GM12865 (cell line): ENCODE data around the gene CA4.

Source experiments
- DNase-seq: peaks from one replicate; pipeline ENCODE4 v3.0.0; 2010; ENCODE audit warnings: low read depth
- H3K4me3 ChIP-seq: 2 replicates; pipeline ENCODE4 v1.5.1; 2011; ENCODE audit warnings: mild to moderate bottlenecking, low read depth, low read length, control low read depth
- TF ChIP-seq, protein P1 (sequence below): IDR thresholded peaks from 2 replicates; pipeline ENCODE4 v1.5.1; 2011; ENCODE audit warnings: low read length, control low read depth, low read depth, inconsistent platforms; ENCODE audit not compliant: insufficient read depth; ENCODE audit errors: missing control alignments

CA4 gene

DNA sequence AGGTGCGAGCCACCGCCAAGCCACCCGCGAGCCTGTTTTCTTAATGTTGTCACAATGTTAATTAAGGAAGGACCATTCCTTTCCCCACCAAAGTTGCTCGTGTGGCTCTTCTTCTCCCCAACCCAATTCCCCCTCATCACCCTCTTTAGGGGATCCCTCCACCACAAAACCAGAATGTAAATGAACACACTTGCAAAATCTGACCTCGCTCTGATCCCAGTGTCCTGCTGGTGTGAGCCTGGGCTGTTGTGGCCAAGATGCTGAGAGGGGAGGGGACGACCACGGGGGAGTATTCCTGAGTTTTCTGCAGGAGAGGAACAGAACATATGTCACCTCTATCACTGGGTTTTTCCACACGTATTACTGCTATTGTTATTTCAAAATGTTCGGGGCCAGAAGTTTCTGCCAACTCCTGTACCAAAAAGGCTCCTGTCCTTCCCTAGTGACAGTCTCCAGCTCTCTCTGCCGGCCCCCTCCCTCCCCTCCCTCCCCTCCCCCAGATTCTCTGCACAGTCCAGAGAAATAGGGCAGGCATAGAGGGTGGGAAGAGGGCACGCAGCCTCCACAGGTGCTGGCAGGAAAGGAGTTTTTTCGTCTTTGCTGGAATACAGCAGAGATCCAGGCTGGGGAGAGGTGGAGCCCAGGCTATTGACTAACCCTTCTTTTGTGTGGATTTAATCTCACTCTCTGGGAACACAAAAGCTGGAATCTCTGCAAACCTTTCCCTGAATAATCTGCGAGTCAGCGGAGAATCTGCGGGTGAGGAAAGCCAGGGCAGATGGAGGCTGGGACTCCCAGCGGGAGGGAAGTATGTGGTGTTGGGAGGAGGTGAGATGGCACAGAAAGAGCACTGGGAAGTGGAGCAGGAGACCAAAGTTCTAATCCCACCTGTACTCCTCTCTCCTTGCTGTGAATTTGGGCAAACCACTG, 4.5 kb upstream of the CA4 start:
- DNase-seq = no peak
- TF ChIP-seq, protein P1, sequence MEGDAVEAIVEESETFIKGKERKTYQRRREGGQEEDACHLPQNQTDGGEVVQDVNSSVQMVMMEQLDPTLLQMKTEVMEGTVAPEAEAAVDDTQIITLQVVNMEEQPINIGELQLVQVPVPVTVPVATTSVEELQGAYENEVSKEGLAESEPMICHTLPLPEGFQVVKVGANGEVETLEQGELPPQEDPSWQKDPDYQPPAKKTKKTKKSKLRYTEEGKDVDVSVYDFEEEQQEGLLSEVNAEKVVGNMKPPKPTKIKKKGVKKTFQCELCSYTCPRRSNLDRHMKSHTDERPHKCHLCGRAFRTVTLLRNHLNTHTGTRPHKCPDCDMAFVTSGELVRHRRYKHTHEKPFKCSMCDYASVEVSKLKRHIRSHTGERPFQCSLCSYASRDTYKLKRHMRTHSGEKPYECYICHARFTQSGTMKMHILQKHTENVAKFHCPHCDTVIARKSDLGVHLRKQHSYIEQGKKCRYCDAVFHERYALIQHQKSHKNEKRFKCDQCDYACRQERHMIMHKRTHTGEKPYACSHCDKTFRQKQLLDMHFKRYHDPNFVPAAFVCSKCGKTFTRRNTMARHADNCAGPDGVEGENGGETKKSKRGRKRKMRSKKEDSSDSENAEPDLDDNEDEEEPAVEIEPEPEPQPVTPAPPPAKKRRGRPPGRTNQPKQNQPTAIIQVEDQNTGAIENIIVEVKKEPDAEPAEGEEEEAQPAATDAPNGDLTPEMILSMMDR = no peak
- H3K4me3 ChIP-seq = no peak overlapping the region

- H3K4me3 ChIP-seq = no peak overlapping the region
- TF ChIP-seq, protein P1 = no peak
- no peak for DNase-seq
Measured at GRCh38 chr17:60146206-60146605, 3.6 kb upstream of the CA4 start.

DNA sequence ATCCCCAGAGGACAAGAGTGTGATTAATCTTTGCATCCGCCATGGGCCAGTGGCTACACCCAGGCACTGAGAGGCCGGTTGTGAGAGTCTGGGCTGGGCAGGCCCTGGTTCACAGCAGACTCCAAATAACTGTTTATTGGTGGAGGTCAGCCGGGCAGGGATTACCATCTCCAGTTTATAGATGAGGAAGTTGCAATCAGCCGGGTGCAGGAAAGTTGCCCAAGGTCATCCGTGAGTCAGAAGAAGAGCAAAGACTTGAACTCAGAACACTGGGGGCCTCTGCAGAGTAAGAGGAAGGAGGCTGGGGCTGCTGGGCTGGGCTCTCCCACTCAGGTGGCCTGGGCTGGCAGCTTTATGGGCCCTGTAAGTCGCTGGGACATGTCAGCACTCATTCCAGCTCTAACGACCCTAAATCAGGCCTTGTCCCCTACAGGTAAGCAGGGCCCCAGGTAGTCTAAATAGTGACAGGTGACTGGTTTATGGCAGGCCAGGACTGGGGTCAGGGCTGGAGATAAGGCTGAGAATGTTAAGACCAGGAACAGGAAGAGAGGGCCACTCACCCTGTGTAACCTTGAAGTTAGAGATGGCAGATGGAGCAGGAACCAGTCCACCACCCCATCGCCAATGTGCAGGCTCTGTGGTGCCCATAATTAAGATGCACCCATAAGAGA, 2.1 kb upstream of the CA4 start:
- DNase-seq = no peak
- TF ChIP-seq, protein P1 = no peak
- no peak overlapping the region for H3K4me3 ChIP-seq

DNA sequence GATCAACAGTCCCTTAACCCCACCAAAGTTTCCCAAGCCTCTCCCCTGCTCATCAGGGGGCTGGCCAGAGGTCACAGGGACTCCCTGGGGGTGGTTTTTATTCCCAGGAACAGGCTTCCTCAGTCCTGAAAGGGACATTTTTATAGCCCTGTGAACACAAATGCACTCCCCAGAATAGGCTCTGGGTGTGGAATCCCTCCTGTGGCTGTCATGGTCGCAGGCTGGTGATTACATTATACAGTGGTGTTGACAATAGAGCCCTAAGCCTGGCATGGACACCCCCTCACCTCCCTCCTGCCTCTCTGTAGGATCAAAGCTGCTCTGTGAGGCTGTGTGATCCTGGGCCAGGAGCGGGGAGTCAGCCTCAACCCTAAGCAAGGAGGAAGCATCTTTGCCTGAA, 1.4 kb upstream of the CA4 start:
- no peak overlapping the region for H3K4me3 ChIP-seq

DNA sequence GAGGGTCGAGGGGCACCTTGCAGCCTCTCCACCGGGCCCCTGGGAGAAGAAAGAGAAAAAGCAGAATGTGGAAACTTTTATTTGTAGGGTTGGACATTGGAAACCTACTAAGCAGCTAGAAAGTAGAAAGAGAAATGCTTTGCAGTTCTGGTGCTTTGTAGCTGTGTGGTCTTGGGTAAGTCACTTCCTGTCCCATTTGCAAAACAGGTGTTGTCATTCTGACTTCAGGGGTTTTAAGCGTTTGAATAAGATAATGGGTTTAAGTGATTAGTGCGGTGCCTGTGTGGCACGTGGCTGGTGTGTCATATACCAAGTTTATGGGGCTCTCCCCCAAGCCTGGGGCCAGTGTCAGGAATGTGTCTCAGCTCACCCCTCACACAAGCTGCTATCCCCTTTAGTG, 1.6 kb downstream of the CA4 start:
- H3K4me3 ChIP-seq = no peak overlapping the region
- DNase-seq = peak; percentile 45
- TF ChIP-seq, protein P1 = no peak

More for the DNA sequence above, 1.4 kb upstream of the CA4 start:
- no peak for DNase-seq
- TF ChIP-seq, protein P1 = no peak

GRCh38 chr17:60153606-60154390, 4.0 kb downstream of the CA4 start:
- TF ChIP-seq, protein P1 = no peak
- H3K4me3 ChIP-seq = no peak overlapping the region
- no peak for DNase-seq
